ENCODE results near the gene CEACAM1.
"Not testable (repeated sequence)": the region's sequence is repeated elsewhere in the genome, so short reads cannot be mapped to it uniquely, and the experiment has no call there.

The CEACAM1 gene

GRCh38 chr19:42528354-42529247, at the start of gene CEACAM1:
Gene CEACAM1, minus strand, starts transcription at chr19:42528481. Its CDS starts 107 bp downstream, at chr19:42528374.
- no peak for DNase-seq (ENCODE audit: low read depth)

GRCh38 chr19:42577016-42577415, 48.7 kb upstream of the CEACAM1 start:
- no peak for DNase-seq (ENCODE audit: low read depth)

GRCh38 chr19:42576241-42576640, 48.0 kb upstream of the CEACAM1 start:
- DNase-seq (ENCODE audit: low read depth): no peak

- DNase-seq (ENCODE audit: low read depth): no peak
These were observed 45.4 kb upstream of the CEACAM1 start for GRCh38 chr19:42573642-42574041.

GRCh38 chr19:42571116-42571515, 42.8 kb upstream of the CEACAM1 start:
- no peak for DNase-seq (ENCODE audit: low read depth)

GRCh38 chr19:42569193-42569592, 40.9 kb upstream of the CEACAM1 start:
- no peak for DNase-seq (ENCODE audit: low read depth)

GRCh38 chr19:42568006-42568405, 39.7 kb upstream of the CEACAM1 start:
- no peak for DNase-seq (ENCODE audit: low read depth)

- no peak for DNase-seq (ENCODE audit: low read depth)
These were observed 39.3 kb upstream of the CEACAM1 start for GRCh38 chr19:42567567-42567966.

GRCh38 chr19:42563352-42564210, 35.3 kb upstream of the CEACAM1 start:
- no peak for DNase-seq (ENCODE audit: low read depth)

GRCh38 chr19:42561512-42561911, 33.2 kb upstream of the CEACAM1 start:
- no peak for DNase-seq (ENCODE audit: low read depth)

- DNase-seq (ENCODE audit: low read depth): no peak
These were observed 32.5 kb upstream of the CEACAM1 start for GRCh38 chr19:42560731-42561130.

- DNase-seq (ENCODE audit: low read depth): no peak
These were observed 30.3 kb upstream of the CEACAM1 start for GRCh38 chr19:42558450-42559150.

- not testable (repeated sequence) for DNase-seq (ENCODE audit: low read depth)
These were observed 29.1 kb upstream of the CEACAM1 start for GRCh38 chr19:42557386-42557871.

GRCh38 chr19:42555801-42556200, 27.5 kb upstream of the CEACAM1 start:
- DNase-seq (ENCODE audit: low read depth): no peak

GRCh38 chr19:42555317-42555716, 27.0 kb upstream of the CEACAM1 start:
- no peak for DNase-seq (ENCODE audit: low read depth)

GRCh38 chr19:42554046-42554575, 25.8 kb upstream of the CEACAM1 start:
- no peak for DNase-seq (ENCODE audit: low read depth)

GRCh38 chr19:42553292-42554045, 25.2 kb upstream of the CEACAM1 start:
- DNase-seq (ENCODE audit: low read depth): no peak

- DNase-seq (ENCODE audit: low read depth): no peak
These were observed 24.1 kb upstream of the CEACAM1 start for GRCh38 chr19:42552086-42553065.

- DNase-seq (ENCODE audit: low read depth): not testable (repeated sequence)
These were observed 22.2 kb upstream of the CEACAM1 start for GRCh38 chr19:42550521-42550920.

- not testable (repeated sequence) for DNase-seq (ENCODE audit: low read depth)
These were observed 20.8 kb upstream of the CEACAM1 start for GRCh38 chr19:42549067-42549466.
